SK-MEL-5 (cell line): ENCODE data around the gene ASPSCR1. TPM values are rescaled to one million over a fixed set of nuclear protein-coding genes. Genes with fewer than 3 reads are reported as not detected.
"Not testable (repeated sequence)": the region's sequence is repeated elsewhere in the genome, so short reads cannot be mapped to it uniquely, and the experiment has no call there.

Experiments
- DNase-seq: peaks from one replicate; pipeline ENCODE4 v3.0.0-alpha.2; 2016; ENCODE audit warnings: low read depth, low spot score
- in situ Hi-C: cut with HindIII; loops from 2 replicates; pipeline ENCODE4 v1.10.0; 2016; ENCODE audit warnings: low sequenced_read_pairs, high pct_unique_total_duplicates, low pct_unique_long_range_greater_than_20kb
- total RNA-seq: library from RNA; depleted of rRNA; stranded (reverse); fragments of >200 nt; shearing (Covaris generic); gene quantifications from 2 replicates; pipeline ENCODE4 v1.2.3, GENCODE V29; 2014

The ASPSCR1 gene
- total RNA-seq, 1 experiment from 2014 or later = 80.5 TPM

- no peak for DNase-seq
- in situ Hi-C loops = loop anchor here (10.0 kb wide), 1 partner anchor 98 kb away; no protein-coding TSS in a partner anchor
Observed at GRCh38 chr17:82036634-82037091, 59.2 kb downstream of the ASPSCR1 start.

GRCh38 chr17:82037092-82037888, 59.9 kb downstream of the ASPSCR1 start, which contains the start of gene DCXR:
TSS of gene DCXR (minus strand) at chr17:82037697. CDS start at chr17:82037682, 15 bp downstream.
- DNase-seq = peak; percentile 99
- in situ Hi-C loops = loop anchor here (10.0 kb wide), 1 partner anchor 98 kb away; no protein-coding TSS in a partner anchor

DNA sequence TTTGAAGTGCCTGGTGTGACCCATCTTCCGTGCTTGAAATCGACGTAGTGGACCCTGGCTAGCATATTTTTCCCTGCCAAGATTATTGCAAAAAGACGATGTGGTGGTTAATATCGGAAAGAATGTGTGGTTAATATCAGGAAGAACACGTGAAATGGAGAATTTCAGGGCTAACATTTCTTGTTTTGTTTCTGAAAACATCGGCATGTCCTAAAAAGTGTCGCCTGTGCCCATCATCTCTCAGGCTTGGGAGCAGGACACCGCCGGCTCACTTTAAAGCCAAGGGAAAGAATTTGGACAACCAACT, 60.4 kb downstream of the ASPSCR1 start:
- no peak for DNase-seq
- in situ Hi-C loops = loop anchor here (10.0 kb wide), 1 partner anchor 97 kb away; no protein-coding TSS in a partner anchor

DNA sequence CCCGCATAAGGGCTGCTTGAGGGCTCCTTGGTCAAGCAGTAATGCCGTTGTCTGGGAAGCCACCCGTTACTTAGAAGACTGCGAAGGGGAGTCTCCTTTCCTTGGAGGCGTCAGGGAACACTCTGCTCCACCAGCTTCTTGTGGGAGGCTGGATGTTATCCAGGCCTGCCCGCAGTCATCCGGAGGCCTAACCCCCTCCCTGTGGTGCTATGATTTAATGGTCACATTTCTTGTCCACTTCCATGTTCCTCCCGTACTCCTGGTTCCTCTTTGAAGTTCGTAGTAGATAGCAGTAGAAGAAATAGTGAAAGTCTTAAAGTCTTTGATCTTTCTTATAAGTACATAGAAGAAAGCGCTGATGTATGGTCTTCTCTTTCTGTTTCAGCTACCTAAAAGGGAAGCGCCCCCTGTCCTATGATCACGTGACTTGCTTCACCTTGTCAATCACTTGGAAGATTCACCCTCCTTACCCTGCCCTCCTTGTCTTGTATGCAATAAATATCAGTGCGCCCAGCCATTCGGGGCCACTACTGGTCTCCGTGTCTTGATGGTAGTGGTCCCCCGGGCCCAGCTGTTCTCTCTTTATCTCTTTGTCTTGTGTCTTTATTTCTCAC, 61.5 kb downstream of the ASPSCR1 start:
- in situ Hi-C loops = loop anchor here (10.0 kb wide), 1 partner anchor 96 kb away; no protein-coding TSS in a partner anchor
- not testable (repeated sequence) for DNase-seq

DNA sequence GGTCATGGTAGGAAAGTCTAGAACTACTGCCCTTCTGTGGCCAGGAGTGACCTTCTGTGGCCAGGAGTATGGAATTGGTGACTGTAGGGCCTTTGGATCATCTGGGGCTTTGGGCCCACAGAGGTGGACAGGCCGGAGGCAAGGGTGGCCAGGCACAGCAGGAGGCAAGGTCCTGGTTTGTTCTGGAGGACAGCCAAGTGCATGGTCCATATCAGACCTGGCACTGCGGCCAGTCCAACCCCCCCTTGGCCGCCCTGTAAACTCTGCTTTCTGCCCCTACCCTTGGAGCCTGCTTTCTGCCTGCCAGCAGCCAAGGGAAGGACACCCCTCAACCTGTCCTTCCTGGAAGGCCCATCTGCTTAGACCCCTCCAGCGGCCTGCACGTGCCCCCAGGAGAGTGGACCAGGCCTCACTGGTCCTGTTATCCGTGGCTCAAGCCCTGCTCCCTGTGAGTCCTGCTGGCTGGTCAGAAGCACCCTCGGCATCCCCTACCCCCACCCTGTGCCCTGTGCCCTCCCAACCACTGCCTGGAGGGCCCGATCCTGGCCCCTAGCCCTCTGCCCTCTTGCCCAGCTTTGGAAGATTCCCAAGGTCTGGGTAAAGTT, 62.4 kb downstream of the ASPSCR1 start:
- in situ Hi-C loops = loop anchor here (10.0 kb wide), 1 partner anchor 95 kb away; no protein-coding TSS in a partner anchor
- no peak for DNase-seq

DNA sequence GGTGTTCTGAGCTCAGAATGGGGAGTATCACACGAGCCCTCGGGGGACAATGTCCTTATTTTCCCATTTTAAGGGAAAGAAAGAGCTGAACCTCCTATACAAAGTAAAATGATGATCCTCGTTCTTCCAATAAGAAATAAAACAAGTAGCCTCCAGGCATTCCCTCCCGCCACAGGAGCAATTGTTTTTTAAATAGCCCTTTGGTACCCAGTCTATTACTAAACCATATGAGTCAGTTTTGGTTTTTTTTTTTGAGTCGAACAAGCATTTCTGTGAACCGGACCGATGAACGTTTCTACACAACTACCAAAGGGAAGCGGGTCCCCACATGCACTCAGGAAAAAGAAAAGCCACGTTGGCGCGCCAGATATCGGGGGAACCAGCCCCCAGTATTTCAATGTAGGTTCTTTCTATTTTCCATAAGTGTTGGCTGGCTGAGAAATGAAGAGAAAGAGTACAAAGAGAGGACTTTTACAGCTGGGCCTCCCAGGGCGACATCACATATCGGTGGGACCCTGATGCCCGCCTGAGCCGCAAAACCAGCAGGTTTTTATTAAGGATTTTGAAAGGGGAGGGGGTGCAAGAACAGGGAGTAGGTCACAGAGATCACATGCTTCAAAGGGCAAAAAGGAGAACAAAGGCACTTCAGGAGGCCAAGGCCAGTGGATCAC, 63.9 kb downstream of the ASPSCR1 start:
- no peak for DNase-seq
- in situ Hi-C loops = no loop called here

DNA sequence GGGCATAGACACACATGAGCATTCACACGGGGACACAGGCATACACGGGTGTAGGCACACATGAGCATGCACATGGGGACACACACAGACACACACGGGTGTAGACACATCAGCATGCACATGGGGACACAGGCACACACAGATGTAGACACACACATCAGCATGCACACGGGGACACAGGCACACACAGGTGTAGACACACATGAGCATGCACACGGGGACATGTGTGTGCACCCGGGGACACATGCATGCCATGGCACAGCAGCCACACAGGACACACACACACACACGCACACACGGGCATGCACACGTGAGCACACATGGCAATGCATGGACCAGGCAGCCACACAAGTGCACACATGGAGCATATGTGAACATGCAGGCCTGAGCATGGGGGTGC, 65.2 kb downstream of the ASPSCR1 start:
- no peak for DNase-seq
- in situ Hi-C loops = no loop called here

DNA sequence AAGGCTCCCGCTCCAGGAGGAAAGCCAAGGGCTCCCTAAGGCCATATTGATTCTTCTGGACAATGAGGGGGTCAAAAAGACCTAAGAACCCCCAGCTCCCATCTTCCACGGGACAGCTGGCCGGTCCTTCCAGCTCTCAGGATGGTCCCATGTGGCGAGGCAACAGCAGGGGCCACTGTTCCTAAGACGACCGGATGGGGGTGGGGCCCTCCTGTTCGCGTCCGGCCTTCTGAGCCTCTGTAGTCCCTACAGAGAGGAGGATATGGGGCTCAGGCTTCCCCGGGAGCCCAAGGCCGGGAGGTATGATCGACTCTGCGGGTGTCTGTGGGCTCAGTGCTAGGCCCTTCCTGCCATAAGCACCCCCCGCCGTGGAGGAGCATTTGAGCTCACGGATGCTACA, 66.1 kb downstream of the ASPSCR1 start:
- in situ Hi-C loops = no loop called here
- DNase-seq = no peak

DNA sequence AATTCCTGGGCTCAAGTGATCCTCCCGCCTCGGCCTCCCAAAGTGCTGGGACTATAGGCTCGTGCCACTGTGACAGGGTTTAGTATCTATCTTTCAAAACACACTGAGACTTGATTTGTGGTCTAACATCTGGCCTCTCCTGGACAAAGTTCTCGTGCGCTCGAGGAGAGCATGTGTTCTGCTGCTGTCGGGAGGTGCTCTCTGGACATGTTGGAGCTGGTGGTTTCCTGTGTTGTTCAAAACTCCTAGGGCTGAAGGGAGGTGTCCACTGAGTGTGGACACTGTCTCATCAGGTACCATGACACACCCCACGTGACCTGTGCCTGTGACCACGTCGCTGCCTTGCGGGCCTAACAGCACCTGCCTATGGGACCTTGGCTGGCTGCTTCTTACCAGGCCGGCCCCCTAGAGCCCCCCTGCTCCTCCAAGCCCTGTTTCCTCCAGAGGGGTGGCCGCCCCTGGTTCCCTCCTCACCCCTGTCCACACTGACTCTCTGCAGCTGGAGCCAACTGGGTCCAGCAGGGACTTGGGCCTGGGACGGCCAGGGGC, 68.6 kb downstream of the ASPSCR1 start:
- no peak for DNase-seq
- in situ Hi-C loops = no loop called here

DNA sequence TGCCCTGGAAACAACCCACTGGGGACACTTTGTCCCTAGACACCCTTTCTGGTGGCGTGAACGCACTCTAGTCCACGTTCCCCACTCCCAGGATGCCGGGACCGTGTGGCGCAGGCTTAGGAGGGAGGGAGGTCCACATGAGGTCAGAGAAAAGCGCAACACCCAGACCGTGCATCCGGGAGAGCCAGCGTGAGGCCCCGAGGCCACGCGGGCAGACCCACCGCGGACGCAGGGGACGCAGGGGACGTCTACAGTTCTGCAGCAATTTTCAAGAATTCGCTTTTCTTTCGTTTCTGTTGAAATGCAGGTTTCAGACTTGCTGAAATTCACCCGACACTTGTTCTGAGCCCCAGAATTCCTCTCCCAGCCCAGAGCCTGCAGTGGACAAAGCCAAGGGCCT, 69.5 kb downstream of the ASPSCR1 start:
- DNase-seq = no peak
- in situ Hi-C loops = no loop called here

DNA sequence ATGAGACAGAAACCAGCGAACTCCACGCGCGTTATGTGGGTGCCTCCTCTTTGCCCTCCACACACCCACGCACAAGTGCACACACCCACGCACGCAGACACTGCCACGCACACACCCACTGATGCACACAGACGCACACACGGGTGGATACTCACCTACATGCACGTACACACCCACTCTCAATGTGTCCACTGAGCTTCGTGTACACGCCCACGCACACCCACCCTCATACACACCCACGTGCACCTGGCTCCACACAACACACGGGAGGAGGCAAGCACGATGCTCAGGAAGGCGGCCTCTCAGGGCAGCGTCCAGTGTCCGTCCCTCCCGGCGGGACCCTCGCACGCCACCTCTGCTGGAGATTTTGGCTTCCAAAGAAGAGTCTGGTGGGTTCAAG, 70.0 kb downstream of the ASPSCR1 start:
- in situ Hi-C loops = no loop called here
- no peak for DNase-seq

- in situ Hi-C loops = no loop called here
- no peak for DNase-seq
Observed at GRCh38 chr17:82047914-82048570, 70.6 kb downstream of the ASPSCR1 start.

GRCh38 chr17:82048571-82048971, 71.1 kb downstream of the ASPSCR1 start:
- in situ Hi-C loops = no loop called here
- no peak for DNase-seq

DNA sequence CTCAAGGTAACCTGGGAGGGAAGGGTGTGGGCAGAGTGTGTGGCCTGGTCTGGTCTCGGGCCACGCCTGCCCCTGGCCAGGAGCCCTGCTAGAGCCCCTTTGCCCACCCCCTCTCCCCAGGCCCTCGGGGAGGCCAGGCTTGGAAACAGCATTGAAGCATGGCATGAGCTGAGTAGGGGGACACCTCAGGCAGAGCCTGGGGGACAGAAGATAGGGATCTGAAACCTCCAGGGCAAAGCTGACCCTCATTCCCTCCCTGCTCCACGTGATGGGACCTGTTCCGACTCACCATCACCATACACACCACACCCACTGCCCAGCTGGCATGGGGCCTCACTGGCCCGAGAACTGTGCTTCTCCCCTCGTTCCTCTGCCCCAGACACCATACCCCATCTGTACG, 71.7 kb downstream of the ASPSCR1 start:
- no peak for DNase-seq
- in situ Hi-C loops = no loop called here

- no peak for DNase-seq
- in situ Hi-C loops = no loop called here
Observed at GRCh38 chr17:82049521-82049971, 72.1 kb downstream of the ASPSCR1 start.

GRCh38 chr17:82050152-82050760, 72.8 kb downstream of the ASPSCR1 start:
- DNase-seq = no peak
- in situ Hi-C loops = loop anchor here (10.0 kb wide), 1 partner anchor 155 kb away; no protein-coding TSS in a partner anchor
